22Rv1 (cell line): Measurements from ENCODE around the gene CHMP4A.

ENCODE experiments used
- H3K27ac ChIP-seq: fragments of 450-650 bp; 2 replicates; pipeline ENCODE4 v1.5.1; 2017
- ZFX ChIP-seq: fragments of 450-650 bp; IDR thresholded peaks from 2 replicates; pipeline ENCODE4 v1.6.1; 2017; ENCODE audit warnings: antibody characterized with exemption, borderline replicate concordance
- TF ChIP-seq, protein P1 (sequence below): fragments of 450-650 bp; IDR thresholded peaks from 2 replicates; pipeline ENCODE4 v1.5.1; 2017; ENCODE audit warnings: mild to moderate bottlenecking

The CHMP4A gene

DNA sequence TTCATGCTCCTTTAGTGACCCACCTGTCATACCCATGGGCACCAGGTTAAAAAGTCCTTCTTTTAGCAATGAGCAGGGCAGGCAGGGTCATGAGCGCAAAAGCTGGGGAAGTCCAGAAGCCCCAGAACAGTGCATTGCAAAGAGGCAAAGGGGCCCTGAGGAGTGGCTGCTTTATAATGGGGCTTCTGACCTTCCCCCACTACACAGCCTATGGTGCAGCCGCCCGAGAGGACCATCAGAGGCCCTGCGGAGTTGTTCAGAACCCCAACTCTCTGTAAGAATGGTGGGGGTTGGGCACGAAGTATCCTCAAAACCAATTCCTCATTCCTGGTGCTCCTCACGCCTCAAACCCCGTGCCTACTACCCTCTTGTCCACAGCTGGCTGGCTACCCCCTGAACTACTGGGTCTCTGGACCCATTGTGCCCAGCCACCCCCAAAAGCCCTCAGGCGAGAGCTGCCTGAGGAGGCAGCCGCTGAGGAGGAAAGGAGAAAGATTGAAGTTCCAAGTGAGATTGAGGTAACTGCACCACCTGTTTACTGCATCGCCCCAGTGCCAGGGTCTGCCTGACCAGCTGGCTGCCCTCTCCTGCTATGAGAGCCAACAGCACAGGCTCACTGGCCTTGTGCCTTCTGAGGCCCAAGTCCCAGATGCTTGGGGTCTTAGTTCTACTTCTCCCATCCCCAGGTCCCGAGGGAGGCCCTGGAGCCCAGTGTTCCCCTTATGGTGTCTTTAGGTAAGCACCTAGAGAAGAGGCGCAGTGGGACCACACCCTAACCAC is 34.7 kb downstream of the CHMP4A start:
- H3K27ac ChIP-seq: no peak overlapping the region
- TF ChIP-seq, protein P1, sequence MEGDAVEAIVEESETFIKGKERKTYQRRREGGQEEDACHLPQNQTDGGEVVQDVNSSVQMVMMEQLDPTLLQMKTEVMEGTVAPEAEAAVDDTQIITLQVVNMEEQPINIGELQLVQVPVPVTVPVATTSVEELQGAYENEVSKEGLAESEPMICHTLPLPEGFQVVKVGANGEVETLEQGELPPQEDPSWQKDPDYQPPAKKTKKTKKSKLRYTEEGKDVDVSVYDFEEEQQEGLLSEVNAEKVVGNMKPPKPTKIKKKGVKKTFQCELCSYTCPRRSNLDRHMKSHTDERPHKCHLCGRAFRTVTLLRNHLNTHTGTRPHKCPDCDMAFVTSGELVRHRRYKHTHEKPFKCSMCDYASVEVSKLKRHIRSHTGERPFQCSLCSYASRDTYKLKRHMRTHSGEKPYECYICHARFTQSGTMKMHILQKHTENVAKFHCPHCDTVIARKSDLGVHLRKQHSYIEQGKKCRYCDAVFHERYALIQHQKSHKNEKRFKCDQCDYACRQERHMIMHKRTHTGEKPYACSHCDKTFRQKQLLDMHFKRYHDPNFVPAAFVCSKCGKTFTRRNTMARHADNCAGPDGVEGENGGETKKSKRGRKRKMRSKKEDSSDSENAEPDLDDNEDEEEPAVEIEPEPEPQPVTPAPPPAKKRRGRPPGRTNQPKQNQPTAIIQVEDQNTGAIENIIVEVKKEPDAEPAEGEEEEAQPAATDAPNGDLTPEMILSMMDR: no peak
- TF ChIP-seq ZFX: no peak

GRCh38 chr14:24177891-24178290 is 35.4 kb downstream of the CHMP4A start:
- no peak overlapping the region for H3K27ac ChIP-seq
- no peak for TF ChIP-seq ZFX
- TF ChIP-seq, protein P1: no peak

DNA sequence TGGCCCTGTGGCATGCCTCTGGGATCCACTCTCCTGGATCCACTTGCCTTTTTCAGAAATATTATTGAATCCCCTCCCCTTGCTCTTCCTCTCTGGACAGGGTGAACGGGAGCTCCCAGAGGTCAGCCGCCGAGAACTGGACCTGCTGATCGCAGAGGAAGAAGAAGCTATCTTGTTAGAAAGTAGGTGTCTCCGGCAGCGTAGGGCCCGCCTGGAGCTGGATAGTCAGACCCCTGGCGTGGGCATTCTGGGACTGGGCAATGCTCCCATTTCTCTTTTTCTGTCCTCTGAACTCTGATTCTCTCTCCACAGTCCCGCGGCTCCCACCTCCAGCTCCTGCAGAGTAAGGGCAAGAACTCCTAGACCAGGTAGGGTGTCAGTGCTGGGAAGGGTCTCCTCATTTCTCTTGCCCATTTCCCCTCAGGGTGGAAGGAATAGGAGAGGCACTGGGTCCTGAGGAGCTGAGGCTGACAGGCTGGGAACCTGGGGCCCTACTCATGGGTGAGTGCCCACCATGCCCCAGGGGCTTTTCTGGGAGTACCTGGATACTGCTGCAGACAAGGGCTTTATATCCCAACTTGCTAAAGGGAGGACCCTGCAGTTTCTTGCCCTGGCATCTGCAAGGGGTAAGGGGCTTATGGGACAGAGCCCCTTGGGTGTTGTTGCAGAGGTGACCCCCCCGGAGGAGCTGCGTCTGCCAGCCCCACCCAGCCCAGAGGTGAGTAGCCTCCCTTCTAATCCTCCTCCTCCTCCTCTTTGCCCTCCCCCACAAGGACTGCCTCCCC is 36.1 kb downstream of the CHMP4A start:
- TF ChIP-seq, protein P1: no peak
- TF ChIP-seq ZFX: no peak
- no peak overlapping the region for H3K27ac ChIP-seq

GRCh38 chr14:24176599-24176998 is 36.7 kb downstream of the CHMP4A start:
- TF ChIP-seq ZFX: no peak
- TF ChIP-seq, protein P1: no peak

DNA sequence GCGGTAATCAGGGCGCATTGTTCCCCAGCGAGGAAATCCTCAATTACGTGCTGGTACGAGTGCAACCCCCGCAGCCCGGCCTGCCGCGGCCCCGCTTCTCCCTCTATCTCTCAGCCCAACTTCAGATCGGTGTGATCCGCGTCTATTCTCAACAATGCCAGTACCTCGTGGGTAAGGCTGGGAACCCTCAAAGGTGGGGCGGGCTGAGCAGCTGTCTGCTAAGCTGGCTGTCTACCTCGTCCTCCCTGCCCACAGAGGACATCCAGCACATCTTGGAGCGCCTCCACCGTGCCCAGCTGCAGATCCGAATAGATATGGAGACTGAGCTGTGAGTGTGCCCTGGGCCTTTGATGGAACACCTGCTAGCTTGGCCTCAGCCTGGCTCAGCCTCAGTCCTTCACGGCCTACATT is 40.4 kb downstream of the CHMP4A start:
- no peak overlapping the region for H3K27ac ChIP-seq
- TF ChIP-seq ZFX: no peak
- TF ChIP-seq, protein P1: no peak

More at GRCh38 chr14:24176599-24176998, 36.7 kb downstream of the CHMP4A start:
- H3K27ac ChIP-seq: no peak overlapping the region

DNA sequence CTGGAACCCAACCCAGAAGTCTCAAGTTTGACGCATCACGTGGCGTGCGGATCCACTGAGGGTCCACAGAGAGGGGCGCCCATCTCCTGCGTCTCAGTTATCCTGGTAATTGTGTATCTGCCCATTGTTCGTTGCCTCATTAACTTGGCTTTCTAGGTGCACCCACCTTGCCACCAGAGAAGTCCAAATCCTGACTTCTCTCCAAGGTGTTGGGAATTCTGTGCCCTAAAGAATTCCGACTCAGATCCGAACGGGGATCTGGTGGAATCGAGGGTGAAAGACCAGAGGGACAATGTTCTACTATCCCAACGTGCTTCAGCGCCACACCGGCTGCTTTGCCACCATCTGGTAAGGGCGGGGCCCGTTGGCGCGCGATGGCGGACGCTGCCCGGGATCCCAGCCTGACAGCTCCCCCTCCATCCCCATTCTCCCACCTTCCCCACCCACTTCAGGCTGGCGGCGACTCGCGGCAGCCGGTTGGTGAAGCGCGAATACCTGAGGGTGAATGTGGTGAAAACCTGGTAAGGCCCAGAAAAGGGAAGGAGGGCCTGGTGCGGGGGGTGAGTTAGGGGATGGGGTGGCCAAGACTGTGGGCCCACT is 40.9 kb downstream of the CHMP4A start:
- TF ChIP-seq, protein P1: no peak
- TF ChIP-seq ZFX: no peak
- H3K27ac ChIP-seq: no peak overlapping the region
